K562 (cell line): ENCODE results near the gene PALM3. TPM values are rescaled to one million over a fixed set of nuclear protein-coding genes. Genes with fewer than 3 reads are reported as not detected.

Experiments used
- CBX3 ChIP-seq, 2 experiments: IDR thresholded peaks; 1 replicate in 1 of 2; 2 replicates in 1 of 2; pipeline ENCODE4 v1.6.1; 2012; ENCODE audit warnings: inconsistent platforms in 2 of 2, low read length in 2 of 2, borderline replicate concordance in 1 of 2, control low read depth in 1 of 2
- CREM ChIP-seq: IDR thresholded peaks from 2 replicates; pipeline ENCODE4 v1.6.1; 2014; ENCODE audit warnings: antibody characterized with exemption, low read depth
- ERF ChIP-seq: fragments of 450-650 bp; formaldehyde crosslinking; IDR thresholded peaks from 2 replicates; pipeline ENCODE4 v1.4.0; 2020; ENCODE audit warnings: mild to moderate bottlenecking, mixed read lengths
- HNRNPLL ChIP-seq: fragments of 200-400 bp; formaldehyde crosslinking; IDR thresholded peaks from 2 replicates; pipeline ENCODE4 v1.6.1; 2017; ENCODE audit warnings: low read length, low read depth, mild to moderate bottlenecking; ENCODE audit not compliant: poor library complexity, severe bottlenecking
- MAFG ChIP-seq: fragments of 450-650 bp; conservative IDR thresholded peaks from 2 replicates; pipeline ENCODE4 v1.6.1; 2016; ENCODE audit warnings: missing genetic modification characterization, missing compliant biosample characterization
- PHF20 ChIP-seq: fragments of 450-650 bp; IDR thresholded peaks from 2 replicates; pipeline ENCODE4 v1.6.1; 2018; ENCODE audit not compliant: partially characterized antibody
- PHTF2 ChIP-seq: fragments of 250-450 bp; sonication (Bioruptor Pico); IDR thresholded peaks from 2 replicates; pipeline ENCODE4 v1.5.0; 2021; ENCODE audit warnings: mild to moderate bottlenecking
- POLR3G ChIP-seq: IDR thresholded peaks from 2 replicates; pipeline ENCODE4 v1.6.1; 2011; ENCODE audit not compliant: insufficient read length, insufficient replicate concordance; ENCODE audit errors: extremely low read depth
- REST ChIP-seq, 2 experiments: fragments of 450-650 bp; formaldehyde crosslinking in 1 of 2; IDR thresholded peaks; 2 replicates each; pipeline versions ENCODE4 v1.4.0 to v1.6.1; 2014 to 2020; ENCODE audit warnings: mild to moderate bottlenecking in 2 of 2, borderline replicate concordance in 1 of 2, low read depth in 1 of 2
- SMC3 ChIP-seq: conservative IDR thresholded peaks from 2 replicates; pipeline ENCODE4 v1.6.1; 2011; ENCODE audit warnings: low read depth, low read length, improper control_type of control experiment; ENCODE audit not compliant: insufficient read depth
- SPI1 ChIP-seq: IDR thresholded peaks from 2 replicates; pipeline ENCODE4 v1.6.1; 2011; ENCODE audit warnings: low read depth, low read length, control low read depth, borderline replicate concordance
- TAF1 ChIP-seq: IDR thresholded peaks from 2 replicates; pipeline ENCODE4 v1.6.1; 2011; ENCODE audit warnings: mild to moderate bottlenecking, low read length, moderate library complexity; ENCODE audit not compliant: insufficient read depth, control insufficient read depth, severe bottlenecking; ENCODE audit errors: extremely low read depth
- TRIM24 ChIP-seq, 2 experiments: fragments of 450-650 bp; IDR thresholded peaks; 2 replicates each; pipeline ENCODE4 v1.6.1; 2016
- ZNF507 ChIP-seq: conservative IDR thresholded peaks from 2 replicates; pipeline ENCODE4 v1.6.1; 2017; ENCODE audit warnings: missing genetic modification characterization, missing compliant biosample characterization
- ZNF583 ChIP-seq: fragments of 250-450 bp; sonication (Bioruptor Pico); IDR thresholded peaks from 2 replicates; pipeline ENCODE4 v1.4.0; 2020
- ZNF707 ChIP-seq: fragments of 250-450 bp; sonication (Bioruptor Pico); conservative IDR thresholded peaks from 2 replicates; pipeline ENCODE4 v1.8.0; 2022; ENCODE audit warnings: inconsistent platforms, mild to moderate bottlenecking, moderate library complexity
- polyA plus RNA-seq, 8 experiments: library from polyadenylated mRNA; depleted of rRNA in 4 of 8; stranded (reverse) in 5 of 8; unstranded in 3 of 8; fragments of >200 nt; fragmentation: Nextera tagmentation in 2 of 8; fragmentation: Illumina TruSeq in 1 of 8; extraction: Ambion mirVana in 2 of 8; extraction: Trizol in 1 of 8; gene quantifications; 2 replicates each; pipeline versions ENCODE4 v1.2.1 to v1.2.3, GENCODE V29; 2011 to 2014; ENCODE audit warnings: inconsistent platforms in 1 of 8, missing spikeins in 1 of 8
- total RNA-seq, 7 experiments: library from RNA; depleted of rRNA in 6 of 7; stranded (reverse); fragments of >200 nt in 6 of 7; fragmentation: Illumina TruSeq in 2 of 7; extraction: Trizol in 2 of 7; gene quantifications; 2 replicates each; pipeline versions ENCODE4 v1.2.1 to v1.2.3, GENCODE V29; 2011 to 2021; ENCODE audit warnings: low replicate concordance in 1 of 7
- TF ChIP-seq, protein P1 (sequence below): fragments of 450-650 bp; IDR thresholded peaks from 2 replicates; pipeline ENCODE4 v1.6.1; 2014; ENCODE audit warnings: low read depth, mild to moderate bottlenecking, moderate library complexity, borderline replicate concordance

Gene PALM3
- total and polyA plus RNA-seq, 9 of the 15 experiments (the other 6 are each of a cell fraction or from before 2014, with no cell fraction given) = 0.07 to 9.3 (median 3.3) TPM

- no peak for TF ChIP-seq SPI1
- TF ChIP-seq CBX3 (IDR thresholded peaks at IDR 0.05; ENCODE audit: borderline replicate concordance in 1 of 2, low read length in 2 of 2) = peak; percentile 79 to 99
- peak; percentile 23 to 56; a peak in 2 of 4 replicates for TF ChIP-seq TRIM24 (IDR thresholded peaks at IDR 0.05)
- no peak for TF ChIP-seq ZNF707 (CRISPR knock-in tag)
- no peak for TF ChIP-seq MAFG (tag)
- peak; percentile 89 for TF ChIP-seq PHF20
- TF ChIP-seq PHTF2 (CRISPR knock-in tag) = no peak
- no peak for TF ChIP-seq ERF (CRISPR knock-in tag)
- no peak for TF ChIP-seq HNRNPLL
- TF ChIP-seq ZNF583 (CRISPR knock-in tag) = no peak
- TF ChIP-seq ZNF507 (tag) = no peak
- TF ChIP-seq TAF1 = peak; percentile 58
- TF ChIP-seq POLR3G = no peak
- no peak for TF ChIP-seq REST (IDR thresholded peaks at IDR 0.05; ENCODE audit: borderline replicate concordance)
- no peak for TF ChIP-seq REST (CRISPR knock-in tag; IDR thresholded peaks at IDR 0.05; ENCODE audit: low read depth)
- TF ChIP-seq CREM = peak; percentile 41; the same call in 1 of the 2 replicates
- TF ChIP-seq, protein P1, sequence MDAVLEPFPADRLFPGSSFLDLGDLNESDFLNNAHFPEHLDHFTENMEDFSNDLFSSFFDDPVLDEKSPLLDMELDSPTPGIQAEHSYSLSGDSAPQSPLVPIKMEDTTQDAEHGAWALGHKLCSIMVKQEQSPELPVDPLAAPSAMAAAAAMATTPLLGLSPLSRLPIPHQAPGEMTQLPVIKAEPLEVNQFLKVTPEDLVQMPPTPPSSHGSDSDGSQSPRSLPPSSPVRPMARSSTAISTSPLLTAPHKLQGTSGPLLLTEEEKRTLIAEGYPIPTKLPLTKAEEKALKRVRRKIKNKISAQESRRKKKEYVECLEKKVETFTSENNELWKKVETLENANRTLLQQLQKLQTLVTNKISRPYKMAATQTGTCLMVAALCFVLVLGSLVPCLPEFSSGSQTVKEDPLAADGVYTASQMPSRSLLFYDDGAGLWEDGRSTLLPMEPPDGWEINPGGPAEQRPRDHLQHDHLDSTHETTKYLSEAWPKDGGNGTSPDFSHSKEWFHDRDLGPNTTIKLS = 0 out of 2 replicates have a peak, but pooled peaks have one; percentile 48
- no peak for TF ChIP-seq SMC3
These were observed 56.4 kb downstream of the PALM3 start (continued) for GRCh38 chr19:14005349-14006084.
